Left lung (tissue), 10 donors: Measurements from ENCODE around the gene ACYP1. TPM values are rescaled to one million over a fixed set of nuclear protein-coding genes. Genes with fewer than 3 reads are reported as not detected.

Source experiments
- ATAC-seq: fragments of 200-7000 bp; cut with Tn5 transposase; one replicate; pipeline ENCODE4 v1.9.1; 2020; ENCODE audit warnings: moderate library complexity
- DNase-seq, 4 donors: peaks; one replicate each; pipeline ENCODE4 v3.0.0-alpha.2; 2013 to 2020
- H3K27ac ChIP-seq, 2 donors: fragments of 200-600 bp; sonication (generic) in 1 of 2; one replicate each; pipeline versions ENCODE4 v1.5.0 to v1.8.0; 2020 to 2021
- H3K27me3 ChIP-seq, 2 donors: fragments of 200-600 bp; sonication (generic) in 1 of 2; one replicate each; pipeline versions ENCODE4 v1.5.0 to v1.8.0; 2020 to 2021
- H3K36me3 ChIP-seq, 2 donors: fragments of 200-600 bp; sonication (generic) in 1 of 2; one replicate each; pipeline versions ENCODE4 v1.5.0 to v1.8.0; 2020 to 2021
- H3K4me1 ChIP-seq, 2 donors: fragments of 200-600 bp; one replicate each; pipeline ENCODE4 v1.8.0; 2021
- H3K4me3 ChIP-seq, 2 donors: fragments of 200-600 bp; sonication (generic) in 1 of 2; one replicate each; pipeline versions ENCODE4 v1.5.0 to v1.8.0; 2020 to 2021; ENCODE audit warnings: mild to moderate bottlenecking in 1 of 2
- H3K9me3 ChIP-seq, 2 donors: fragments of 200-600 bp; sonication (generic) in 1 of 2; one replicate each; pipeline versions ENCODE4 v1.5.0 to v1.8.0; 2020 to 2021
- intact Hi-C, 2 donors: fragments of 100-400 bp; cut with DNase I; formaldehyde crosslinking; loops; one replicate each; pipeline versions ENCODE4 v1.11.2 to v1.14.2; 2022
- polyA plus RNA-seq, 6 donors: library from polyadenylated mRNA; unstranded; fragments of 120-200 nt; gene quantifications; one replicate each; pipeline ENCODE4 v1.2.1, GENCODE V29; 2013; ENCODE audit not compliant: insufficient read length in 6 of 6
- total RNA-seq, 2 donors: library from RNA; stranded (reverse); fragmentation: NEBNext Ultra II Directional; extraction: Animal tissue kit (Norgen Biotek cat#: 25700); gene quantifications; one replicate each; pipeline ENCODE4 v1.2.1, GENCODE V29; 2021
- TF ChIP-seq, protein P1 (sequence below), 2 donors: fragments of 200-600 bp; sonication (generic) in 1 of 2; IDR thresholded peaks; one replicate each; pipeline versions ENCODE4 v1.5.0 to v1.8.0; 2021; ENCODE audit warnings: antibody characterized with exemption in 2 of 2
- donor health status: DM: no; HTN: yes; CAD: no.
- donor health status: DM: no; HTN: no; CAD: no.

The ACYP1 gene
- total and polyA plus RNA-seq, 8 donors, result 9.8 to 57.0 (median 49.6) TPM

DNA sequence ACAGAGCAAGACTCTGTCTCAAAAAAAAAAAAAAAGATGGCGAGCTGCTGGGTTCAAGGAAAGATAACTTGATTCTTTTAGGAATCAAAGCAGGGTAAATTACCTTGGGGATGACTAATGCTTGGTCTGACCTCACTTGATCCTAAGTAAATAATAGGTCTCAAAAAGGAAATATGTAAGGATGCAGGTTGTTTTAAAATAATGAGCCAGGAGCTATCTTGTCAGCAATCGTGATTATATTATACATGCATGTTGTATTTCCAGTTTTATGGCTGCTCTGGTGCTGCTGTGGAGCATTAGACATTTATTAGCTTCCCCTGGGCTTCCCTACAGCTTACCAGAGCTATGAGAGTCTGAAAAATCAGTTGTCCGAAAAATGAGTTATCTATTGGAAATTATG is 58.5 kb downstream of the ACYP1 start:
- peaks cover 0 to 57% of the 10 kb centered on the region in 2 donors for H3K36me3 ChIP-seq

DNA sequence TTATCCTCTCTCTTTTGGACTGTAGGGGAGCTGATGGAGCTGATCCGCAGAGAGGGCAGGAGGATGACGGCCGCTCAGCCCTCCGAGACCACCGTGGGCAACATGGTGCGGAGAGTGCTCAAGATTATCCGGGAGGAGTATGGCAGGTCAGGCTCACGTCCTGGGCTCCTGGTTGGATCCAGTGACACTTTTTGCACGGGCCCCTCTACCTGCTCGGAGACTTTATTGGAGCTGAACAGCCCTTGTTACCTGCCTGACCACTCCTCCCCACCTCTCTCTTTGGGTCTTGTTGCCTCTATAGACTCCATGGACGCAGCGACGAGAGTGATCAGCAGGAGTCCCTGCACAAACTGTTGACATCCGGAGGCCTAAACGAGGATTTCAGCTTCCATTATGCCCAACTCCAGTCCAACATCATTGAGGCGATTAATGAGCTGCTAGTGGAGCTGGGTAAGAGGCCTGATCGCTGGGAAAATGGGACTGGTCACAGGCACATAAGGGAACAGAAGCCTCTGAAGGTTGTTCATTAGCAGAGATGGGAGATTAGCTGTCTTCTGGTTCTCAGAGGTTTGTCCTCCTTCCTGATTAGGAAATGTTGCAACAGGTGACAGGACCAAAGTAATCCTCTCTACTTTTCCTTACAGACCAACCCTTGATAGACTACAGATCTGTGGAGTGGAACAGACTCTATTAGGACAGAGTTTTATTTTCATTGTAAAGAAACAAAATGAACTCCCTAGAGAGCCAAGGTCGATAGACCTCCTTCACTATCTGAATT is 60.4 kb downstream of the ACYP1 start:
- Histone ChIP-seq H3K36me3 (peaks cover 0 to 37% of the 10 kb centered on the region in 2 donors), H3K27ac (peak overlapping the region; percentile 86 to 88), H3K4me3 (peak overlapping the region; percentile 92 to 94), H3K4me1 (peaks cover 10 to 23% of the 10 kb centered on the region in 2 donors), H3K27me3 (no peaks in the 10 kb centered on the region), H3K9me3 (no peaks in the 10 kb centered on the region)
- no peak for DNase-seq
- intact Hi-C loops, result no loop called here
- ATAC-seq, result no peak
- TF ChIP-seq, protein P1, sequence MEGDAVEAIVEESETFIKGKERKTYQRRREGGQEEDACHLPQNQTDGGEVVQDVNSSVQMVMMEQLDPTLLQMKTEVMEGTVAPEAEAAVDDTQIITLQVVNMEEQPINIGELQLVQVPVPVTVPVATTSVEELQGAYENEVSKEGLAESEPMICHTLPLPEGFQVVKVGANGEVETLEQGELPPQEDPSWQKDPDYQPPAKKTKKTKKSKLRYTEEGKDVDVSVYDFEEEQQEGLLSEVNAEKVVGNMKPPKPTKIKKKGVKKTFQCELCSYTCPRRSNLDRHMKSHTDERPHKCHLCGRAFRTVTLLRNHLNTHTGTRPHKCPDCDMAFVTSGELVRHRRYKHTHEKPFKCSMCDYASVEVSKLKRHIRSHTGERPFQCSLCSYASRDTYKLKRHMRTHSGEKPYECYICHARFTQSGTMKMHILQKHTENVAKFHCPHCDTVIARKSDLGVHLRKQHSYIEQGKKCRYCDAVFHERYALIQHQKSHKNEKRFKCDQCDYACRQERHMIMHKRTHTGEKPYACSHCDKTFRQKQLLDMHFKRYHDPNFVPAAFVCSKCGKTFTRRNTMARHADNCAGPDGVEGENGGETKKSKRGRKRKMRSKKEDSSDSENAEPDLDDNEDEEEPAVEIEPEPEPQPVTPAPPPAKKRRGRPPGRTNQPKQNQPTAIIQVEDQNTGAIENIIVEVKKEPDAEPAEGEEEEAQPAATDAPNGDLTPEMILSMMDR (IDR thresholded peaks at IDR 0.05), result no peak

More for the DNA sequence above, 58.5 kb downstream of the ACYP1 start:
- Histone ChIP-seq H3K27ac (no peak overlapping the region), H3K9me3 (no peaks in the 10 kb centered on the region), H3K4me3 (no peak overlapping the region), H3K4me1 (peaks cover 10 to 23% of the 10 kb centered on the region in 2 donors), H3K27me3 (no peaks in the 10 kb centered on the region)
- DNase-seq, result no peak
- TF ChIP-seq, protein P1 (IDR thresholded peaks at IDR 0.05), result no peak
- intact Hi-C loops, result no loop called here
- ATAC-seq, result no peak

Other genes with a start within 250 kb of the ACYP1 start
- gene PROX2, start 187.9 kb downstream of the ACYP1 start, total RNA-seq, result under 1 TPM in 1 of 2 donors, not detected in 1; 0.08 TPM
- 1 to 10 TPM; 2.0 to 3.8 (median 3.1) TPM for gene PROX2, start 187.9 kb downstream of the ACYP1 start, polyA plus RNA-seq
- 10 to 100 TPM; 88.3 to 98.6 TPM for gene DLST, start 182.1 kb downstream of the ACYP1 start, total RNA-seq
- 100 to 1,000 TPM in 2 of 6 donors, 10 to 100 TPM in 4; 90.4 to 104 (median 96.3) TPM for gene DLST, start 182.1 kb downstream of the ACYP1 start, polyA plus RNA-seq
- 1 to 10 TPM; 5.6 to 6.7 TPM for gene RPS6KL1, start 140.8 kb downstream of the ACYP1 start, total RNA-seq
- gene RPS6KL1, start 140.8 kb downstream of the ACYP1 start, polyA plus RNA-seq, result 1 to 10 TPM in 4 of 6 donors, under 1 TPM in 2; 0.62 to 1.8 (median 1.1) TPM
- gene PGF, start 108.4 kb downstream of the ACYP1 start, total RNA-seq, result 1 to 10 TPM; 3.4 to 4.6 TPM
- gene PGF, start 108.4 kb downstream of the ACYP1 start, polyA plus RNA-seq, result 10 to 100 TPM; 12.3 to 18.6 (median 14.0) TPM
- gene EIF2B2, start 61.1 kb downstream of the ACYP1 start, total RNA-seq, result 10 to 100 TPM; 38.7 to 44.4 TPM
- 10 to 100 TPM; 43.5 to 58.2 (median 48.2) TPM for gene EIF2B2, start 61.1 kb downstream of the ACYP1 start, polyA plus RNA-seq
- gene MLH3, start 12.6 kb downstream of the ACYP1 start, total RNA-seq, result 10 to 100 TPM; 24.7 to 25.9 TPM
- gene MLH3, start 12.6 kb downstream of the ACYP1 start, polyA plus RNA-seq, result 10 to 100 TPM; 36.8 to 48.3 (median 40.8) TPM
- gene ZC2HC1C, start 5.6 kb upstream of the ACYP1 start, total RNA-seq, result 1 to 10 TPM; 3.1 to 4.6 TPM
- 1 to 10 TPM; 3.5 to 6.6 (median 5.3) TPM for gene ZC2HC1C, start 5.6 kb upstream of the ACYP1 start, polyA plus RNA-seq
- 10 to 100 TPM; 75.8 to 77.7 TPM for gene NEK9, start 63.0 kb upstream of the ACYP1 start, total RNA-seq
- 100 to 1,000 TPM; 124 to 147 (median 132) TPM for gene NEK9, start 63.0 kb upstream of the ACYP1 start, polyA plus RNA-seq
- 100 to 1,000 TPM; 338 to 391 TPM for gene TMED10, start 112.6 kb upstream of the ACYP1 start, total RNA-seq
- gene TMED10, start 112.6 kb upstream of the ACYP1 start, polyA plus RNA-seq, result 100 to 1,000 TPM; 171 to 202 (median 192) TPM
- gene FOS, start 214.8 kb upstream of the ACYP1 start, total RNA-seq, result 100 to 1,000 TPM in 1 of 2 donors, 10 to 100 TPM in 1; 92.2 to 264 TPM
- 1,000 to 10,000 TPM in 3 of 6 donors, 100 to 1,000 TPM in 2, 10 to 100 TPM in 1; 57.9 to 3,242 (median 1,036) TPM for gene FOS, start 214.8 kb upstream of the ACYP1 start, polyA plus RNA-seq